Hematopoietic multipotent progenitor cell (in vitro differentiated cells): Measurements from ENCODE around the gene CNTNAP5. TPM values are rescaled to one million over a fixed set of nuclear protein-coding genes. Genes with fewer than 3 reads are reported as not detected.

Source experiments
- DNase-seq, 3 donors: peaks; one replicate each; pipeline ENCODE4 v3.0.0-alpha.2; 2011 to 2015; ENCODE audit warnings: low read depth in 2 of 3, low spot score in 2 of 3
- total RNA-seq: library from RNA; depleted of rRNA; stranded (reverse); fragments of >200 nt; gene quantifications from one replicate; pipeline ENCODE4 v1.2.3, GENCODE V29; 2012

Gene CNTNAP5
- total RNA-seq, 1 donor = 0.27 TPM

GRCh38 chr2:124533226-124533954 lies 508.3 kb downstream of the CNTNAP5 start:
- DNase-seq = no peak

- DNase-seq = no peak
These were observed 508.9 kb downstream of the CNTNAP5 start for GRCh38 chr2:124534028-124534427.

GRCh38 chr2:124535816-124536215 lies 510.7 kb downstream of the CNTNAP5 start:
- no peak for DNase-seq

GRCh38 chr2:124536591-124536990 lies 511.5 kb downstream of the CNTNAP5 start:
- no peak for DNase-seq

GRCh38 chr2:124538549-124538948 lies 513.5 kb downstream of the CNTNAP5 start:
- no peak for DNase-seq

GRCh38 chr2:124540805-124541204 lies 515.7 kb downstream of the CNTNAP5 start:
- DNase-seq = no peak

- DNase-seq = no peak
These were observed 518.0 kb downstream of the CNTNAP5 start for GRCh38 chr2:124542932-124543640.

- DNase-seq = no peak
These were observed 522.6 kb downstream of the CNTNAP5 start for GRCh38 chr2:124547700-124548099.

GRCh38 chr2:124558277-124558905 lies 533.3 kb downstream of the CNTNAP5 start:
- DNase-seq = no peak

GRCh38 chr2:124559236-124559635 lies 534.1 kb downstream of the CNTNAP5 start:
- DNase-seq = no peak

- no peak for DNase-seq
These were observed 535.6 kb downstream of the CNTNAP5 start for GRCh38 chr2:124560592-124561112.

GRCh38 chr2:124561486-124561885 lies 536.4 kb downstream of the CNTNAP5 start:
- no peak for DNase-seq

- no peak for DNase-seq
These were observed 538.3 kb downstream of the CNTNAP5 start for GRCh38 chr2:124563426-124563825.

- DNase-seq = no peak
These were observed 541.5 kb downstream of the CNTNAP5 start for GRCh38 chr2:124566518-124566970.

GRCh38 chr2:124570872-124571271 lies 545.8 kb downstream of the CNTNAP5 start:
- no peak for DNase-seq

GRCh38 chr2:124571836-124572235 lies 546.7 kb downstream of the CNTNAP5 start:
- DNase-seq = no peak

GRCh38 chr2:124572934-124573634 lies 548.0 kb downstream of the CNTNAP5 start:
- no peak for DNase-seq

- DNase-seq = no peak
These were observed 550.4 kb downstream of the CNTNAP5 start for GRCh38 chr2:124575497-124575896.

GRCh38 chr2:124580263-124580662 lies 555.2 kb downstream of the CNTNAP5 start:
- DNase-seq = no peak

- no peak for DNase-seq
These were observed 557.3 kb downstream of the CNTNAP5 start for GRCh38 chr2:124582387-124582786.

- DNase-seq = no peak
These were observed 559.5 kb downstream of the CNTNAP5 start for GRCh38 chr2:124584615-124585014.
